Gastrocnemius medialis (tissue), 4 donors: Measurements from ENCODE around the gene EIF4H. TPM values are rescaled to one million over a fixed set of nuclear protein-coding genes. Genes with fewer than 3 reads are reported as not detected.
"Not testable (repeated sequence)": the region's sequence is repeated elsewhere in the genome, so short reads cannot be mapped to it uniquely, and the experiment has no call there.

Experiments
- ATAC-seq, 2 donors: fragments of 150-250 bp; one replicate each; pipeline ENCODE4 v1.9.1; 2016
- DNase-seq, 2 donors: peaks; one replicate each; pipeline ENCODE4 v3.0.0-alpha.2; 2019
- H3K27ac ChIP-seq, 4 donors: fragments of 200-600 bp; sonication (generic); 1 replicate in 1 of 4; 2 replicates in 3 of 4; pipeline ENCODE4 v1.5.1; 2016 to 2018; ENCODE audit warnings: mild to moderate bottlenecking in 2 of 4, moderate library complexity in 1 of 4
- H3K27me3 ChIP-seq, 3 donors: fragments of 200-600 bp; sonication (generic) in 2 of 3; 1 replicate in 1 of 3; 2 replicates in 2 of 3; pipeline versions ENCODE4 v1.5.1 to v1.6.0; 2016 to 2019; ENCODE audit warnings: mild to moderate bottlenecking in 1 of 3, moderate library complexity in 1 of 3
- H3K36me3 ChIP-seq, 2 donors: fragments of 200-600 bp; sonication (generic) in 1 of 2; one replicate each; pipeline ENCODE4 v1.5.1; 2017 to 2018
- H3K4me1 ChIP-seq, 2 donors: fragments of 200-600 bp; sonication (generic) in 1 of 2; one replicate each; pipeline ENCODE4 v1.5.1; 2016 to 2017; ENCODE audit warnings: mild to moderate bottlenecking in 2 of 2
- H3K4me3 ChIP-seq, 4 donors: fragments of 200-600 bp; sonication (generic) in 3 of 4; 1 replicate in 1 of 4; 2 replicates in 3 of 4; pipeline ENCODE4 v1.5.1; 2016 to 2019; ENCODE audit warnings: mild to moderate bottlenecking in 2 of 4
- H3K9me3 ChIP-seq, 3 donors: fragments of 200-600 bp; sonication (generic) in 2 of 3; 1 replicate in 1 of 3; 2 replicates in 2 of 3; pipeline ENCODE4 v1.5.1; 2016 to 2019
- POLR2A ChIP-seq, 2 donors: fragments of 450-650 bp; IDR thresholded peaks; one replicate each; pipeline ENCODE4 v1.6.1; 2017; ENCODE audit warnings: antibody characterized with exemption in 2 of 2, mild to moderate bottlenecking in 2 of 2, moderate library complexity in 2 of 2
- in situ Hi-C, 4 donors: fragments of 200-750 bp; cut with MboI; loops; one replicate each; pipeline versions ENCODE4 v1.15.0 to v1.8.0; 2017; ENCODE audit warnings: low sequenced_read_pairs in 4 of 4
- intact Hi-C: fragments of 100-400 bp; cut with DNase I; formaldehyde crosslinking; loops from one replicate; pipeline ENCODE4 v1.15.1; 2023; ENCODE audit warnings: low total_unique reads
- total RNA-seq, 4 donors: library from RNA; depleted of rRNA; stranded (reverse); fragments of >200 nt; gene quantifications; one replicate each; pipeline versions ENCODE4 v1.1.0 to v1.2.3, GENCODE V29; 2016
- TF ChIP-seq, protein P1 (sequence below), 5 experiments: fragments of 450-650 bp in 3 of 5; fragments of 200-600 bp in 2 of 5; sonication (generic) in 2 of 5; IDR thresholded peaks in 4 of 5; conservative IDR thresholded peaks in 1 of 5; 1 replicate in 4 of 5; 2 replicates in 1 of 5; pipeline ENCODE4 v1.5.1; 2016 to 2019; ENCODE audit warnings: antibody characterized with exemption in 5 of 5, mild to moderate bottlenecking in 3 of 5, moderate library complexity in 3 of 5

EIF4H gene
- total RNA-seq, 4 donors from 2014 or later, result 247 to 430 (median 309) TPM

DNA sequence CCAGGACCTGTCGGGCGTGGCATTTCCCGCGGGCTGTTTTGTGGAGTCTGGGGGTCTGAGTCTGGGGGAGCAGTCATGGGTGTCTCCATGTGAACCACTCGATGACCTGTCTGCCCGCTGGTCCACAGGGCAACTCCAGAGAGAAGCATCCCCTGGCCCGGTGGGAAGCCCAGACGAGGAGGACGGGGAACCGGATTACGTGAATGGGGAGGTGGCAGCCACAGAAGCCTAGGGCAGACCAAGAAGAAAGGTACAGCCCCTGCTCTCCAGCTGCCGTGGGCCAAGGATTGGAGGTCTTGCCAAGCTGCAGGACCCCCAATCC, 50.3 kb downstream of the EIF4H start:
- no peak for ATAC-seq
- H3K4me1 ChIP-seq, result no peaks in the 10 kb centered on the region
- no peak for DNase-seq
- no peak overlapping the region for H3K4me3 ChIP-seq
- in situ Hi-C loops (no loop called here), intact Hi-C loops (no loop called here)
- TF ChIP-seq POLR2A (IDR thresholded peaks at IDR 0.05), result no peak
- TF ChIP-seq, protein P1, sequence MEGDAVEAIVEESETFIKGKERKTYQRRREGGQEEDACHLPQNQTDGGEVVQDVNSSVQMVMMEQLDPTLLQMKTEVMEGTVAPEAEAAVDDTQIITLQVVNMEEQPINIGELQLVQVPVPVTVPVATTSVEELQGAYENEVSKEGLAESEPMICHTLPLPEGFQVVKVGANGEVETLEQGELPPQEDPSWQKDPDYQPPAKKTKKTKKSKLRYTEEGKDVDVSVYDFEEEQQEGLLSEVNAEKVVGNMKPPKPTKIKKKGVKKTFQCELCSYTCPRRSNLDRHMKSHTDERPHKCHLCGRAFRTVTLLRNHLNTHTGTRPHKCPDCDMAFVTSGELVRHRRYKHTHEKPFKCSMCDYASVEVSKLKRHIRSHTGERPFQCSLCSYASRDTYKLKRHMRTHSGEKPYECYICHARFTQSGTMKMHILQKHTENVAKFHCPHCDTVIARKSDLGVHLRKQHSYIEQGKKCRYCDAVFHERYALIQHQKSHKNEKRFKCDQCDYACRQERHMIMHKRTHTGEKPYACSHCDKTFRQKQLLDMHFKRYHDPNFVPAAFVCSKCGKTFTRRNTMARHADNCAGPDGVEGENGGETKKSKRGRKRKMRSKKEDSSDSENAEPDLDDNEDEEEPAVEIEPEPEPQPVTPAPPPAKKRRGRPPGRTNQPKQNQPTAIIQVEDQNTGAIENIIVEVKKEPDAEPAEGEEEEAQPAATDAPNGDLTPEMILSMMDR (IDR thresholded peaks at IDR 0.05 in 4 of 5, conservative IDR thresholded peaks at IDR 0.05 in 1 of 5), result no peak
- H3K27ac ChIP-seq, result no peak overlapping the region
- H3K27me3 ChIP-seq, result no peaks in the 10 kb centered on the region
- H3K9me3 ChIP-seq, result no peaks in the 10 kb centered on the region
- H3K36me3 ChIP-seq, result peaks cover 0 to 16% of the 10 kb centered on the region in 2 donors

DNA sequence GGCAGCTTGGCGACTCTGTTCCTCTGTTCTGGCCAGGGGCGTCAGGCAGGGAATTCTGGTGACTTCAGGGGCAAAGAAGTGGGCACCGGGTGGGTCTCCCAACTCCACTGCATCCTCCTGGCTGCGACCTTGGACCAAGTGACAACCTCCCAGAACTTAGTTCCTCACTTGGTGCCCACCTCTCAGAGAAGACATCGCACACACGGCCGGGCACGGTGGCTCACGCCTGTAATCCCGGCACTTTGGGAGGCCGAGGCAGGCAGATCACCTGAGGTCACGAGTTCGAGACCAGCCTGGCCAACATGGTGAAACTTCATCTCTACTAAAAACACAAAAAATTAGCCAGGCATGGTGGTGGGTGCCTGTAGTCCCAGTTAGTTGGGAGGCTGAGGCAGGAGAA, 50.8 kb downstream of the EIF4H start:
- ATAC-seq, H3K4me3 ChIP-seq, DNase-seq, H3K27me3 ChIP-seq, in situ Hi-C loops, H3K4me1 ChIP-seq, H3K9me3 ChIP-seq, intact Hi-C loops, H3K27ac ChIP-seq: not testable (repeated sequence)
- peaks cover 0 to 21% of the 10 kb centered on the region in 2 donors for H3K36me3 ChIP-seq

DNA sequence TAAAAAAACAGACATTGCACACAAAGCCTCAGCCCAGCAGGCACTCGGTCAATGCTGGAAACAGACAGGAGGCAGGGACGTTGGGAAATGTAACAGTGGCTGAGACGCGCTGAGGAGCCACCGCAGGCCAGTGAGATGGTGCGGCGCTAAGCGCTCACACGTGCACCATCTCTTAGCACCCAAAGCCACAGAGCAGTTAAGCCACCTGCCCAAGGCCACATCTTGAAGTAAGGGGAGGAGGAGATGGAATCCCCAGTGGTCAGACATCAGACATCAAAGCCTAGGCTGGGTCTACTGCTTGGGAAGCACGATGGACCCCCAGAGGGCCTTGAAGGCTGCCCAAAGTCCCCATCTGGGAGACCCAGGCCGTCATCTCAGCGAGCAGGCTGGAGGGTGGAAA, 51.2 kb downstream of the EIF4H start:
- in situ Hi-C loops, result no loop called here
- Histone ChIP-seq H3K27me3 (no peaks in the 10 kb centered on the region), H3K27ac (no peak overlapping the region), H3K4me3 (no peak overlapping the region), H3K9me3 (no peaks in the 10 kb centered on the region), H3K4me1 (no peaks in the 10 kb centered on the region), H3K36me3 (peaks cover 0 to 24% of the 10 kb centered on the region in 2 donors)
- DNase-seq (no peak), ATAC-seq (no peak)
- no peak for TF ChIP-seq POLR2A (IDR thresholded peaks at IDR 0.05)
- TF ChIP-seq, protein P1 (IDR thresholded peaks at IDR 0.05 in 4 of 5, conservative IDR thresholded peaks at IDR 0.05 in 1 of 5), result no peak
- intact Hi-C loops, result no loop called here

DNA sequence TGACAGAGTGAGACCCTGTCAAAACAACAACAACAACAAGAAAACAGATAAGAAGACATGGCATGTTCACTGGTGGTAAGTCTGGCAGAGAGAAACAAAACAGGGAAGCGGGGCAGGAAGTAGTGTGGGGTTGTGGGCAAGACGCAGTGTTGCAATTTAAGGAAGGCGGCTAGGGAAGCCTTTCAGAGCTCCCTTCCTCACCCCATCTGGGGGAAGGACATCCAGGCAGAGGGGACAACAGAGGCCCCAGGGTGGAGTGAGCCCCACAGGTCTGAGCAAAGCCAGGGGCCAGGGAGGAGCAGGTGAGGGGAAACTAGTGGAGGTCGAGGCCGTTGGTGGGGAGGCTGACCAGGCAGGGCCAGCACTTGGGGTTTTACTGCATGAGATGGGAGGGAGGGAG, 52.5 kb downstream of the EIF4H start:
- Histone ChIP-seq H3K27ac (no peak overlapping the region), H3K36me3 (peaks cover 0 to 32% of the 10 kb centered on the region in 2 donors), H3K27me3 (no peaks in the 10 kb centered on the region), H3K4me3 (no peak overlapping the region), H3K4me1 (no peaks in the 10 kb centered on the region), H3K9me3 (no peaks in the 10 kb centered on the region)
- DNase-seq, result peak in 1 of 2 donors; percentile 17
- in situ Hi-C loops, result no loop called here
- no peak for ATAC-seq
- intact Hi-C loops, result no loop called here
- TF ChIP-seq, protein P1 (IDR thresholded peaks at IDR 0.05 in 4 of 5, conservative IDR thresholded peaks at IDR 0.05 in 1 of 5), result no peak
- no peak for TF ChIP-seq POLR2A (IDR thresholded peaks at IDR 0.05)

DNA sequence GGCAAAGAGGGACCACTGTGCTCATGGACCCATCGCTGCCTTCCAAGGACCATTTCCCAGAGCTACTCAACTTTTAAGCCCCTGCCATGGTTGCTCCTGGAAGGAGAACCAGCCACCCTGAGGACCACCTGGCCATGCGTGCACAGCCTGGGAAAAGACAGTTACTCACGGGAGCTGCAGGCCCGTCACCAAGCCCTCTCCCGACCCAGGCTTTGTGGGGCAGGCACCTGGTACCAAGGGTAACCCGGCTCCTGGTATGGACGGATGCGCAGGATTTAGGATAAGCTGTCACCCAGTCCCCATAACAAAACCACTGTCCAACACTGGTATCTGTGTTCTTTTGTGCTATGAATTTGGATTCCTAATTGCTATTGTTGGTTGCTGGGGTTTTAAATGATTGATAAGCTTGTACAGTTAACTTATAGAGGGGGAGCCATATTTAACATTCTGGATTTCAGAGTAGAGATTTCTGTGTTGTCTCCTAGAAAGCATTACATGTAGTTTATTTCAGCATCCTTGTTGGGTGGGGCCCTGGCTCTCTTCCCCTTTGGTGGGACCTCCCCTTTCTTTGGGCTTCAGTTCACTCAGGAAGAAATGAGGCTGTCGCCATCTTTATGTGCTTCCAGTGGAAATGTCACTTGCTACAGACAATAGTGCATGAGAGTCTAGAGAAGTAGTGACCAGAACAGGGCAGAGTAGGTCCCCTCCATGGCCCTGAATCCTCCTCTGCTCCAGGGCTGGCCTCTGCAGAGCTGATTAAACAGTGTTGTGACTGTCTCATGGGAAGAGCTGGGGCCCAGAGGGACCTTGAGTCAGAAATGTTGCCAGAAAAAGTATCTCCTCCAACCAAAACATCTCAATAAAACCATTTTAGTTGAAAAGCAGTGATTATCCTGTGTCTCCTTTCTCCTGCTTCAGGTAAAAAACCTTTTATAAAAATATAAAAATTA, 55.1 kb downstream of the EIF4H start:
- intact Hi-C loops, result no loop called here
- Histone ChIP-seq H3K4me1 (no peaks in the 10 kb centered on the region), H3K27ac (no peak overlapping the region), H3K27me3 (no peaks in the 10 kb centered on the region), H3K4me3 (no peak overlapping the region), H3K36me3 (peaks cover 0 to 44% of the 10 kb centered on the region in 2 donors), H3K9me3 (no peaks in the 10 kb centered on the region)
- DNase-seq (no peak), ATAC-seq (no peak)
- in situ Hi-C loops, result no loop called here
- TF ChIP-seq, protein P1 (IDR thresholded peaks at IDR 0.05 in 4 of 5, conservative IDR thresholded peaks at IDR 0.05 in 1 of 5), result no peak
- no peak for TF ChIP-seq POLR2A (IDR thresholded peaks at IDR 0.05)
